ENCODE data around the gene ADRA1B. TPM values are rescaled to one million over a fixed set of nuclear protein-coding genes. Genes with fewer than 3 reads are reported as not detected.

The ADRA1B gene
- total and polyA plus RNA-seq, 2 of the 8 experiments (the other 6 are each of a cell fraction or from before 2014, with no cell fraction given), result not detected

GRCh38 chr5:159913501-159913900, 2.8 kb upstream of the ADRA1B start:
- CTCF ChIA-PET (ENCODE audit: partially characterized antibody), result interaction anchor here (0.6 to 6.3 kb wide), 16 partner anchors 10 to 470 kb away, joined by 3 to 49 read pairs (median 6); no protein-coding TSS in a partner anchor
- TF ChIP-seq PHF8 (conservative IDR thresholded peaks at IDR 0.05; ENCODE audit: low read depth, low read length), result no peak
- TF ChIP-seq CBX8 (IDR thresholded peaks at IDR 0.05; ENCODE audit: borderline replicate concordance, low read depth, low read length), result no peak
- no peak for TF ChIP-seq KDM1A (IDR thresholded peaks at IDR 0.05; ENCODE audit: borderline replicate concordance, low read length)
- TF ChIP-seq TCF12 (IDR thresholded peaks at IDR 0.05; ENCODE audit: low read depth, low read length), result no peak
- no peak for TF ChIP-seq JUND (IDR thresholded peaks at IDR 0.05; ENCODE audit: low read length)
- TF ChIP-seq RXRA (IDR thresholded peaks at IDR 0.05; ENCODE audit: insufficient read depth, low read depth, low read length), result no peak
- TF ChIP-seq SP4 (IDR thresholded peaks at IDR 0.05; ENCODE audit: low read length), result no peak
- no peak for TF ChIP-seq RNF2 (IDR thresholded peaks at IDR 0.05; ENCODE audit: borderline replicate concordance, low read depth, low read length, missing control alignments, poor library complexity, severe bottlenecking)
- no peak for TF ChIP-seq EGR1 (IDR thresholded peaks at IDR 0.05; ENCODE audit: borderline replicate concordance, low read depth, low read length)
- no peak for TF ChIP-seq POLR2A (IDR thresholded peaks at IDR 0.05; ENCODE audit: control extremely low read depth in 1 of 2, low read depth in 2 of 2, low read length in 2 of 2)
- TF ChIP-seq SUZ12 (IDR thresholded peaks at IDR 0.05; ENCODE audit: low read length), result no peak
- no peak for TF ChIP-seq ATF2 (IDR thresholded peaks at IDR 0.05; ENCODE audit: low read length)
- TF ChIP-seq HDAC2 (IDR thresholded peaks at IDR 0.05; ENCODE audit: borderline replicate concordance in 1 of 2, low read depth in 2 of 2, low read length in 2 of 2), result no peak
- TF ChIP-seq RFX5 (IDR thresholded peaks at IDR 0.05; ENCODE audit: borderline replicate concordance, low read depth, low read length), result no peak

More at GRCh38 chr5:159913501-159913900, 2.8 kb upstream of the ADRA1B start:
- Histone ChIP-seq H4K8ac (ENCODE audit: extremely low read depth, insufficient read depth, low read length) (no peak overlapping the region), H3K79me1 (ENCODE audit: low read depth, low read length) (no peaks in the 10 kb centered on the region), H3K4me3 (ENCODE audit: extremely low read depth in 1 of 4, insufficient read depth in 2 of 4, low read depth in 3 of 4, low read length in 4 of 4) (no peak overlapping the region), H3K79me2 (ENCODE audit: control insufficient read depth in 1 of 2, insufficient read depth in 2 of 2, low read length in 2 of 2) (no peaks in the 10 kb centered on the region), H2BK5ac (ENCODE audit: low read depth, low read length) (no peak overlapping the region), H3K56ac (replicated peaks; ENCODE audit: insufficient read length, low read depth, low read length) (no peak overlapping the region), H3K23ac (ENCODE audit: insufficient read length) (no peak overlapping the region), H3K9ac (replicated peaks in 1 of 4; ENCODE audit: extremely low read depth in 1 of 4, low read depth in 3 of 4, low read length in 3 of 4) (no peak overlapping the region), H3K4me1 (replicated peaks in 1 of 4; ENCODE audit: control insufficient read depth in 3 of 4, insufficient read depth in 4 of 4, low read length in 3 of 4) (peaks cover 0 to 3% (median under 1%) of the 10 kb centered on the region in 4 experiments; a peak in 3 of 7 replicates), H3K36me3 (ENCODE audit: control insufficient read depth in 2 of 4, insufficient read depth in 4 of 4, low read length in 3 of 4) (no peaks in the 10 kb centered on the region), H3K14ac (ENCODE audit: insufficient read length) (no peak overlapping the region), H3K18ac (ENCODE audit: extremely low read depth, low read length) (no peak overlapping the region), H3K27ac (ENCODE audit: low read depth, low read length) (no peak overlapping the region), H2BK15ac (ENCODE audit: low read length) (no peak overlapping the region), H3K4ac (replicated peaks; ENCODE audit: insufficient read length, low read depth, low read length) (no peak overlapping the region), H4K20me1 (replicated peaks in 1 of 2; ENCODE audit: control insufficient read depth in 1 of 2, insufficient read depth in 2 of 2, low read length in 2 of 2) (no peaks in the 10 kb centered on the region), H2AK5ac (ENCODE audit: low read depth, low read length) (no peak overlapping the region), H3K4me2 (ENCODE audit: insufficient read depth in 1 of 2, low read depth in 2 of 2, low read length in 2 of 2) (no peak overlapping the region), H4K91ac (replicated peaks; ENCODE audit: insufficient read length, low read length) (no peak overlapping the region), H3K9me3 (ENCODE audit: insufficient read depth in 2 of 2, low read depth in 1 of 2, low read length in 1 of 2) (no peaks in the 10 kb centered on the region), H2AFZ (ENCODE audit: low read length) (no peak overlapping the region), H3K27me3 (replicated peaks in 1 of 4; ENCODE audit: control insufficient read depth in 3 of 4, extremely low read depth in 1 of 4, insufficient read depth in 3 of 4, low read length in 3 of 4) (peaks cover 6 to 34% (median 25%) of the 10 kb centered on the region in 4 experiments), H2BK12ac (ENCODE audit: low read depth, low read length) (no peak overlapping the region), H2BK20ac (ENCODE audit: low read length) (no peak overlapping the region), H4K5ac (ENCODE audit: insufficient read length, low read depth, low read length) (no peak overlapping the region), H2BK120ac (replicated peaks; ENCODE audit: low read depth, low read length) (no peak overlapping the region), H3K23me2 (ENCODE audit: low read depth, low read length) (peaks cover 5% of the 10 kb centered on the region; the same call in 1 of the 2 replicates)
- POLR2A ChIA-PET (ENCODE audit: partially characterized antibody), result no interaction called here
- DNase-seq (ENCODE audit: low read depth in 1 of 2, low spot score in 2 of 2) (no peak), FAIRE-seq (no peak)
